Vagina (tissue), 2 donors: Measurements from ENCODE around the gene MED12L. TPM values are rescaled to one million over a fixed set of nuclear protein-coding genes. Genes with fewer than 3 reads are reported as not detected.
"Not testable (repeated sequence)": the region's sequence is repeated elsewhere in the genome, so short reads cannot be mapped to it uniquely, and the experiment has no call there.

ENCODE experiments used
- DNase-seq, 2 donors: peaks; one replicate each; pipeline ENCODE4 v3.0.0-alpha.2; 2017; ENCODE audit errors: extremely low spot score in 2 of 2
- H3K27ac ChIP-seq: fragments of 200-600 bp; sonication (generic); one replicate; pipeline ENCODE4 v1.5.1; 2019
- H3K27me3 ChIP-seq: fragments of 200-600 bp; sonication (generic); one replicate; pipeline ENCODE4 v1.5.1; 2019
- H3K36me3 ChIP-seq, 2 donors: fragments of 200-600 bp; sonication (generic); one replicate each; pipeline ENCODE4 v1.5.1; 2017 to 2019
- H3K4me1 ChIP-seq: fragments of 200-600 bp; sonication (generic); one replicate; pipeline ENCODE4 v1.5.1; 2019
- H3K4me3 ChIP-seq, 2 donors: fragments of 200-600 bp; sonication (generic); 1 replicate in 1 of 2; 2 replicates in 1 of 2; pipeline ENCODE4 v1.5.1; 2016 to 2019
- H3K9me3 ChIP-seq: fragments of 200-600 bp; sonication (generic); one replicate; pipeline ENCODE4 v1.5.1; 2019
- CTCF ChIP-seq, 3 experiments: fragments of 450-650 bp in 2 of 3; fragments of 200-600 bp in 1 of 3; sonication (generic) in 1 of 3; IDR thresholded peaks; one replicate each; pipeline ENCODE4 v1.5.1; 2017 to 2019; ENCODE audit warnings: antibody characterized with exemption in 3 of 3, mild to moderate bottlenecking in 2 of 3, moderate library complexity in 2 of 3
- POLR2A ChIP-seq, 2 donors: fragments of 450-650 bp; IDR thresholded peaks; one replicate each; pipeline ENCODE4 v1.6.1; 2017; ENCODE audit warnings: antibody characterized with exemption in 2 of 2, mild to moderate bottlenecking in 2 of 2, moderate library complexity in 2 of 2
- POLR2AphosphoS5 ChIP-seq, 2 donors: sonication (generic); formaldehyde crosslinking; IDR thresholded peaks; one replicate each; pipeline ENCODE4 v1.9.0; 2017; ENCODE audit warnings: antibody characterized with exemption in 2 of 2, mild to moderate bottlenecking in 2 of 2, low read depth in 1 of 2; ENCODE audit not compliant: insufficient read depth in 1 of 2
- intact Hi-C: fragments of 100-400 bp; cut with DNase I; formaldehyde crosslinking; loops from one replicate; pipeline ENCODE4 v1.15.1; 2023
- total RNA-seq: library from RNA; depleted of rRNA; stranded (reverse); fragments of >200 nt; gene quantifications from one replicate; pipeline ENCODE4 v1.2.3, GENCODE V29; 2016

MED12L gene
- total RNA-seq, 1 donor from 2014 or later, result 1.7 TPM

DNA sequence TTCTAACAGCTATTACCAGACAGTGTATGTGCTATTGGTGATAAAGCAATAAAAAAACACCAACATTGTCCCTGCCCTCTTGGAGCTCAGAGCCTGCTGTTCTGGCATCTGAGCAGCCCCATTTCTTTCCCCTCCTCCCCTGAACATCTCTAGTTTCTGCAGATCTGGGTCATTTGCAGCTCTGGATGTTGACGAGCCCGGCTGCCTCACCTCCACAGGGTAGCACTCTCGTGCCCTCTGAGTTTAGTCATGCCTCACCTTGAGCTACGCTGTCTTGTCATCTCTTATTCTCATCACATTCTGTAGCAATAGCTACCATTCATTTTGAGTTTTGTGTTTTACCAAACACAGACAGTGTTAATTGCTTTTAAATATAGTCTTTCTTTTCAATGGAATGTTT is 147.5 kb downstream of the MED12L start:
- H3K27ac ChIP-seq, result no peak overlapping the region

DNA sequence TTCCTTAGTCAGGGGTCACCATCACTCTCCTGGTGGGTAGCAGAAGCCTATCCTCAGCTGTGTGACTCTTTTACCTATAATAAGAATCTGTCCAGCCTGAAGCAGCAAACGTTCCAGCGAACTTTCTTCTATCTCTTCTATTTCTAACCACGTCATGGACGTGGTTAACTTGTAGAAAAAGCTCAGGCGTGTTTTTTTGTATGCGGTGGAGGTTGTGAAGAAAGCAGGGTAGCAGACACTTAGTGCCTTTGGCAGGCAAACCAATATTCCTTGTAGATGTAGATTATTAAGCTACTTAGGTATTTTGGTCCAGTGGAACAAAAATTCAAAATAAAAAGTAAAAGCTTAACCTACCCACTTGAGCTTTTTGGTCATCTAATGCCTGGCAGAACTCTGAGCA is 149.4 kb downstream of the MED12L start:
- Histone ChIP-seq H3K27ac (no peak overlapping the region), H3K4me1 (no peaks in the 10 kb centered on the region), H3K36me3 (no peaks in the 10 kb centered on the region), H3K4me3 (no peak overlapping the region), H3K9me3 (no peaks in the 10 kb centered on the region), H3K27me3 (no peaks in the 10 kb centered on the region)
- no peak for DNase-seq
- intact Hi-C loops, result no loop called here
- no peak for TF ChIP-seq POLR2AphosphoS5 (IDR thresholded peaks at IDR 0.05; ENCODE audit: insufficient read depth in 1 of 2, low read depth in 1 of 2)
- no peak for TF ChIP-seq POLR2A (IDR thresholded peaks at IDR 0.05)
- no peak for TF ChIP-seq CTCF (IDR thresholded peaks at IDR 0.05)

More for the DNA sequence above, 147.5 kb downstream of the MED12L start:
- no peaks in the 10 kb centered on the region for H3K27me3 ChIP-seq
- H3K36me3 ChIP-seq, result no peaks in the 10 kb centered on the region
- DNase-seq, result no peak
- intact Hi-C loops, result no loop called here
- peaks cover 6% of the 10 kb centered on the region for H3K4me1 ChIP-seq
- TF ChIP-seq POLR2A (IDR thresholded peaks at IDR 0.05), result no peak
- TF ChIP-seq CTCF (IDR thresholded peaks at IDR 0.05), result no peak
- no peak for TF ChIP-seq POLR2AphosphoS5 (IDR thresholded peaks at IDR 0.05; ENCODE audit: insufficient read depth in 1 of 2, low read depth in 1 of 2)
- no peak overlapping the region for H3K4me3 ChIP-seq
- no peaks in the 10 kb centered on the region for H3K9me3 ChIP-seq

GRCh38 chr3:151236316-151236715 is 150.9 kb downstream of the MED12L start:
- Histone ChIP-seq H3K36me3 (no peaks in the 10 kb centered on the region), H3K9me3 (no peaks in the 10 kb centered on the region), H3K4me1 (no peaks in the 10 kb centered on the region), H3K27ac (no peak overlapping the region), H3K4me3 (no peak overlapping the region), H3K27me3 (no peaks in the 10 kb centered on the region)
- TF ChIP-seq CTCF (IDR thresholded peaks at IDR 0.05) (no peak), POLR2AphosphoS5 (IDR thresholded peaks at IDR 0.05; ENCODE audit: insufficient read depth in 1 of 2, low read depth in 1 of 2) (no peak), POLR2A (IDR thresholded peaks at IDR 0.05) (no peak)
- intact Hi-C loops, result no loop called here
- no peak for DNase-seq

DNA sequence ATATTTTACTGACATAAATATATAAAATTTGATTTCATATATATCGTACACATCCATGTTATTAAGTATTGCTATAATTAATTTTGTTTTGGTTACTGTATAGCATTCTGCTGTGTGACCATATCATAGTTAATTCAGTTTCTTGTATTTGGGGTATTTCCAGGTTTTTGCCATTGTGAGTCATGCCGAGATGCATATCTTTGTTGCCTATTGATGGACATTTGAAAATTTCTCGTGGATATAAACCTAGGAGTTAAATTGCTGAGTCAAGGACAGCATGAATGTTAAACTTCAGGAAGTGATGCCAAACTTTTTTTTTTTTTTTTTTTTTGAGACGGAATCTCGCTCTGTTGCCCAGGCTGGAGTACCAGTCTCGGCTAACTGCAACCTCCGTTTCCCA is 151.3 kb downstream of the MED12L start:
- no peak for DNase-seq
- no peaks in the 10 kb centered on the region for H3K9me3 ChIP-seq
- no peaks in the 10 kb centered on the region for H3K36me3 ChIP-seq
- TF ChIP-seq CTCF (IDR thresholded peaks at IDR 0.05), result no peak
- no peak for TF ChIP-seq POLR2A (IDR thresholded peaks at IDR 0.05)
- no peak for TF ChIP-seq POLR2AphosphoS5 (IDR thresholded peaks at IDR 0.05; ENCODE audit: insufficient read depth in 1 of 2, low read depth in 1 of 2)
- intact Hi-C loops, result no loop called here
- H3K4me3 ChIP-seq, result no peak overlapping the region
- no peaks in the 10 kb centered on the region for H3K4me1 ChIP-seq
- no peak overlapping the region for H3K27ac ChIP-seq
- no peaks in the 10 kb centered on the region for H3K27me3 ChIP-seq

DNA sequence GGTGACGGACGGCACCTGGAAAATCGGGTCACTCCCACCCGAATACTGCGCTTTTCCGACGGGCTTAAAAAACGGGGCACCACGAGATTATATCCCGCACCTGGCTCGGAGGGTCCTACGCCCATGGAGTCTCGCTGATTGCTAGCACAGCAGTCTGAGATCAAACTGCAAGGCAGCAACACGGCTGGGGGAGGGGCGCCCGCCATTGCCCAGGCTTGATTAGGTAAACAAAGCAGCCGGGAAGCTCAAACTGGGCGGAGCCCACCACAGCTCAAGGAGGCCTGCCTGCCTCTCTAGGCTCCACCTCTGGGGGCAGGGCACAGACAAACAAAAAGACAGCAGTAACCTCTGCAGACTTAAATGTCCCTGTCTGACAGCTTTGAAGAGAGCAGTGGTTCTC is 156.5 kb downstream of the MED12L start:
- H3K36me3 ChIP-seq, DNase-seq, H3K9me3 ChIP-seq, H3K27me3 ChIP-seq, H3K4me1 ChIP-seq, H3K4me3 ChIP-seq, intact Hi-C loops, H3K27ac ChIP-seq: not testable (repeated sequence)
